ENCODE measurements around the gene GNGT1.

Gene GNGT1

DNA sequence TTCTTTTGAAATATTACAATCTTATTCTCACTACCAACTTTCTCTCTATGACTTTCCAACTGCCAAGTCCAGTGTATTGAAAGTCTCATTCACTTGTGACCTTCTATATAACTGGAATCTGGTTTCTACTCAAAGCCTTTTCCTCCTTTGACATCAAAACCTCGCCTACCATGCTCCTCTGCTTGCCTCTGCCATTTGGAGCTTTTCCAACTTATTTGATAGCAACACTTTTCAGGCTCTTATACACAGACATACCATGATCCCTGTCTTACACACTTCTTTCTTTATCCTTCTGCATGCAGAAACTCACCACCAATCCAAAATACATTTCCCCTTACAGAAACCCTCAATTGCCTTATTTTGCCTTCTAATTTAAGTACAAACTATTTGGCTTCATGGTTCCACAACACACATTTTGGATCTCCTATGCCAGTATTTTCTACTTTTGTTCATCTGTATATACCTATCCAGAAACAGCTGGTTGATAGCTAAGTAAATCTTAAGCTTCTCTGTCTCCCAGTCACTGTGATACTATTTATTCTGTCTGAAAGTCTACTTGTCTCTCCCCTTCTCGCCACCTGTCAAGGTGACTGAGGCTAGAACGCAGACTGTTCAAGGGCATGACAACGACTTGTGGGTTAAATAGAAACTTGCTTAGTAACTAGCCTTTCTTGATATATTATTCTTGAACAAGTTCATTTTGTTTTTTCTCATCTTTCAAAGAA is 37.6 kb downstream of the GNGT1 start:
- no peak for DNase-seq

DNA sequence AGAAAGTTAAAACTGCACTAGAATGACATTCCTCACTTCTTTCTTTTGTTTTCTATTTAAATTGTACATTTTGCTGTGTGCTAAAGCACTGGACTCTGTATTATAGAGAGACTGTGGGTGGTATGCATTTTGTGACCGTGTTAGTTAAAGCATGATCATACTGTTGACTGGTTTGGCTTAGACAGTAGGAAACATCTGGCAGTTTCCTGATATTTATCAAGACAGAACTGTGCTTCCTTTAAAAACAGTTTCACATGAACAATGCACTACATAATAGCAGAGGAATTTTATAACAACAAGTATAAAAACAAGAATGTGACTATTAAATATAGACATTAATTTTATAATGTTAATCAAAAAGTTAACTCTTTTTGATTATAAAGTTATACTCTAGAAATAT is 38.3 kb downstream of the GNGT1 start:
- DNase-seq = no peak

DNA sequence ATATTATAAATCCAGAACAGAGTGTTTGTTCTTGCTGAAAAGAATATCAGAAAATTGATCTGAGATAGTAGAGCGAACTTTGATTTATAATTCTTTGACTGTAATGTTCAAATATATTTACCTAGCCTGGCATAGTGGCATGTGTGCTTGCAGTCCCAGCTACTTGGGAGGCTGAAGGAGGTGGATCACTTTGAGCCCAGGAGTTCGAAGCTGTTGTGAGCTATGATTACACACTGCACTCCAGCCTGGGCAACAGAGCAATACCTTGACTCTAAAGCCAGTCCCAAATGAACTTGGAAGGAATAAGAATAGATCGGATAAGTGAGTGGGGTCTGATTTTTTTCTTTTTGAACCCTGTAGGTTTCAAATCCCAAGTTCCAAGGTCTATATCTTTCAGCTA is 38.7 kb downstream of the GNGT1 start:
- DNase-seq = no peak

DNA sequence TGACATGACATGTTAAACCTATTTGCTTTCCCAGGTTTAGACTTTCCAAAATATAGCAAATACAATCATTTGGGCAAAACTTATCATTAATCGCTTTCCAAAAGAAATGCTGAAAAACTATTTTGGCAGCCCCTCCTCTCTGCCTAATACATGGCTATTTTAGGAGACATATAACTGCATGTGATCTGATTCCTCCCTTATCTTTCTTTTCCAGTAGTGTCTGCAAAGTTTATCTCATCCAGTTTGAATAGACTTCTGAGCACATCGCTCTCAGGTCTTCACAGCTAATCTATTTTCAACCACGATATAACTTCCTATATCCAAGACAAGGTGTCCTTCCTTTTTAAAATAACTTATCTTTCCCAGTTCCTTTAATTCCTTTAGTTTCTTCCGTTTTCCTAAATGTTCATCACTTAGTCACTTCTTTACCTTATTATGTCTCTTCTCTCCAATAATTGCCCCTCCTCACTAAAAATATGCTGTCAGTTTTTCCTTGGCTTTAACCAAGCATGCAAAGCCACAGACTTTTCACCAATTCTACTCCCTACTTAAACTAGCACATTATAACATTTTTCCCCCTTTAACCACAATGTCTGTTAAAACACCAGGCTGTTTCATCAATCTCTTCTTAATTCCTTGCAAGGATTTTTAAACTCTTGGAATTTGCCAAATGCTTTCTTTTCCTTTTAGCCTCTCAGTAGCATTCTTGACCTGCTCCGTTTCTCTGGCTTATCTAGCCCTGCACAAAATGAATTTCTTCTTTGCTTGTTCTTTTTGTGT is 39.6 kb downstream of the GNGT1 start:
- no peak for DNase-seq

DNA sequence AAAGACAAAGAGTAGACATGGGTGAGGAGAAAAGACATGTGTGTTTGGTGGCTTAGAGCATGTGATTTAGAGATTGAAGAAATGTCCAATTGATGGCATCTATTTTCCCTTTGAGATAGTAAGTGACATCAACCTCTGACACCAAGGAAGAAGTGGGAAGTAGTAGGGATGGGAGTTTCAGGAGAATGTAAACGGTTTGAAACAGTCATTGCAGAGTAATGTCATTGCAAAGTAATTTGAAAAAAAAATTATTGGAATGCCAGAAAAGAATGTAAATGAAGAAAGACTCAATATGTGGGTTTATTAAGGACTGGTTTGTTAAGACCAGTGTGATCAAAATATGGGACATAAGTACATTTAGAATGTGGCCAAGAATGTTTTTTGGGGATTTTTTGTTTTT is 41.7 kb downstream of the GNGT1 start:
- no peak for DNase-seq

DNA sequence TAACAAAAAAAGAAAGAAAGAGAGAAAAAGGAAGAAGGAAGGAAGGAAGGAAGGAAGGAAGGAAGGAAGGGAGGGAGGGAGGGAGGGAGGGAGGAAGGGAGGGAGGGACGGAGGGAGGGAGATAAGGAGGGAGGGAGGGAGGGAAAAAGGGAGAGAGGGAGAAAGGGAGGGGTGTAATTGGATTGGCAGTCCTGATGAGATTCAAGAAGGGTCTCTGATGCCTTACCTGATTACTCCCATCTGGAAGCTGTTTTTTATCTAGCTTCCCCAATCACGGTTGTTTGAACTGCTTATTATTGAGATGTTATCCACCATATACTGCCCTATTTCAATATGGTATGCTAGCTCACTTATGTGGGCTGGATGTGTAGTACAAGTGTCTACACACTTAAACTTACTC is 42.5 kb downstream of the GNGT1 start:
- no peak for DNase-seq

DNA sequence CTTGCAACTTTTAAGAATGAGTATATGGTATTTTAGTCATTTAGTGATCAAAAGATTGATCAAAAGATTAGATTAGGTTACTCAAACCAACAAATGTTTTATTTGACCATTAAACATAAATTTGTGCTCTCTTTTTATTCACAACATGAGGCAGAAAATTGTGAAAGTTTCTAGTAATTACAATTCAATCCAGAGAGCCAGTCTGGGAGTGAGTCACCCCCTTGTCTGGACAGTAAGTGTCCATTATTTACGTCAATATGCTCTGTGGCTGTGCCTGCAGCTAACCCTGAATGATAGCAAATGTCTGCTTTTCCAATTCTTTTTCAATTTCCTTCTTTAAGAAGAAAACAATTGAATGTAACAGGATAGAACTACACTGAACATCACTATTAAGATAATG is 43.1 kb downstream of the GNGT1 start:
- DNase-seq = no peak

DNA sequence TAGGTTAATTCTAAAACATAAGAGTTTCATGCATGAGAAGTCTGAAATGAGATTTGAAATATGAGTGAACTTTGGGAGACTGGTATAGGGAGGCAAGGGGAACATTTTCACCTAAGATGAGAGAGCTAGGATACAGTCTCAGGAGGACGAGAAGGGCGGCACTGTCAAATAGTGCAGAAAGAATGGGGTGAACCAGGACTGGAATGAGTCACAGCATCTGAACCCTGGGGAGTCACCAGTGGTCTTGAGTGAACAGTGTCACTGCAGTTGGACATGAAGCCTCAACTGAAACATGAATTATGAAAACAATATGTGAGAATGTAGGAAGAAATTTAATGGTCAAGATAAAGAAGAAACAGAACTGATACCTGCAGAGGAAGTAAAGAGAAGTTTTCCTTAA is 48.9 kb downstream of the GNGT1 start:
- no peak for DNase-seq

DNA sequence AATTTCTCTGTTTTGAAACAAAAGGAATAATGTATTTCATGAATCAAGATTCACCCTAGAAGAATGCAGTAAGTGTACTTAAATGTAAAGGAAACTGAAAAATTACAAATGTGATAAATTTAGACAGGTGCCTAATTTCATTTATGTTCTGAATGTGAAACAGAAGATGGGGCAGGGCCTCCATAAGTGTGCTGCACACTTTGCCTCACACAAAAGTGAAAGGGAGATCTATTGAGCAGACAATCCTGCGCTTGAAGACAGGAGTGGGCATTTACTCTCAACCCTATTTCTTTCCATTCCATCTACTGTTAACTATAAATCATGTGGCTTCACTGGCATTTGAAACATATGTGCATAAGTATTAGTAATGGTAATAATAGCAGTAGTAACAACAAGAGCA is 51.4 kb downstream of the GNGT1 start:
- DNase-seq = no peak

DNA sequence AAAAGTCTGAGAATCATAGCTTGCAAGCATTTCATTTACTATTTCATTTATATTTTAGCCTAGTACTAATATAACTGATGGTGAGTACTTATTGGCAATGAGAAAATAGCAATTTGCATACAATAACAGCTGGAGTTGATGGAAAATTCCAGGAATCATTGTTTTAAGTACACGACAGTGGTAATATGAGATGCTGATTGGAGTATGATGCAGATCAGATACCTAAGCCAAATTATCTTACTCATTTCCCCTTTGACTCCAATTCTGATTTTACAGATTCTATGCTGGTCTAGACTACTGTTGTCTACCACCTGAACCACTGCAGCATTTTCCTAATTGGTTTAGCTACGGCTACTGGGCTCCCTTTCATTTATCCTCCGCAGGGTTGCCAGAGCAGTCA is 51.8 kb downstream of the GNGT1 start:
- DNase-seq = no peak

DNA sequence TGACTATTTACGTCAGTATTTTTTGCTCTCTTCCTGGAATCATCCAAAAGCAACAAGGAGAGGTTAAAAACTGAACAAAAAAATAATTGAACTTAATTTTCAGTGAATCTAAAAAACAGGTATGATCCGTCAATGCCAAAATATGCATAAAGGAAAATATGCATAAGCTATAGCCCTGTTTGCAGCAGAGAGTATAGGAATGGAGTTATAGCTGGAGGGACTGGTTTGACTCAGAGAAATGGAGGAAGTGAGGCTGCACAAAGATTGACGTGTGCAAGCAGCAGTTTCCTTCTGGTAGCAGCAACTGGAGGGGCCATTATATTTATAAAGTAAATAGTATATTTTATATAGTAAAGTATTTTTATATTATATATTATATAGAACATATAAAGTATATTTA is 52.3 kb downstream of the GNGT1 start:
- DNase-seq = no peak

Measured in CD4-positive, alpha-beta T cell treated with Interleukin-4 for 1 hour (primary cell).